Fibroblast of lung (primary cell): ENCODE measurements around the gene CHPF2.

Experiments used
- CTCF ChIP-seq, 2 donors: IDR thresholded peaks in 1 of 2; conservative IDR thresholded peaks in 1 of 2; 1 replicate in 1 of 2; 2 replicates in 1 of 2; pipeline ENCODE4 v1.5.1; 2011 to 2012; ENCODE audit warnings: low read length in 2 of 2, control low read depth in 1 of 2, inconsistent platforms in 1 of 2, low read depth in 1 of 2, mild to moderate bottlenecking in 1 of 2
- EZH2 ChIP-seq: IDR thresholded peaks from 2 replicates; pipeline ENCODE4 v1.5.1; 2012; ENCODE audit warnings: low read length, control low read depth, mild to moderate bottlenecking; ENCODE audit errors: missing control alignments

GRCh38 chr7:151238190-151238810 is 6.0 kb downstream of the CHPF2 start:
- TF ChIP-seq CTCF (conservative IDR thresholded peaks at IDR 0.05 in 1 of 2, IDR thresholded peaks at IDR 0.05 in 1 of 2; ENCODE audit: low read depth in 1 of 2, low read length in 2 of 2) (no peak), EZH2 (no peak)
